GM18868 (cell line): ENCODE results near the gene SUGP2.

Experiments
- ATAC-seq: cut with Tn5 transposase; IDR thresholded peaks from one replicate; pipeline ENCODE4 v1.9.1; 2021; ENCODE audit warnings: mild to moderate bottlenecking, moderate library complexity; ENCODE audit not compliant: unreplicated experiment

Gene SUGP2

GRCh38 chr19:18993115-18993514 is 40.2 kb downstream of the SUGP2 start:
- no peak for ATAC-seq

- no peak for ATAC-seq
Observed at GRCh38 chr19:18992696-18993095, 40.6 kb downstream of the SUGP2 start.

- no peak for ATAC-seq
Observed at GRCh38 chr19:18991468-18991867, 41.8 kb downstream of the SUGP2 start.

DNA sequence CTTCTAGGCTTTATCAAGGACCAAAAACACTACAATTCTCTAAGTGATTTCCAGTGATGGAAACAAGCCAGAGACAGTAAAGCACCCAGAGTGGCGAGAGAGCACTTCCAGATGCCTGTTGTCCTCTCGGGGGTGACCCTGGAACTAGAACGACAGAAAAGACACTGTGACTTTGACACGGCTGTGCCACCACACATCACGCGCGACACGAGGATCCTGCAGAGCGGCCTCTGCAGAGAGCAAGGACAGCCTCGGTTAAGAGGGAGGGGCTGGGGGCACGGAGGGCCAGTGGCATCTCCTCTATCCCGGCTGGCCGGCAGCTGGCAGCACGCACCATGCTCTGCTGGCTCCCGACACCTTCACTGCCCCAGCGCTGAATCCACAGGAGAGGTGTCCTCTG is 42.3 kb downstream of the SUGP2 start:
- no peak for ATAC-seq

GRCh38 chr19:18990128-18990708 is 43.1 kb downstream of the SUGP2 start:
- ATAC-seq = no peak

- no peak for ATAC-seq
Observed at GRCh38 chr19:18989316-18989715, 44.0 kb downstream of the SUGP2 start.

DNA sequence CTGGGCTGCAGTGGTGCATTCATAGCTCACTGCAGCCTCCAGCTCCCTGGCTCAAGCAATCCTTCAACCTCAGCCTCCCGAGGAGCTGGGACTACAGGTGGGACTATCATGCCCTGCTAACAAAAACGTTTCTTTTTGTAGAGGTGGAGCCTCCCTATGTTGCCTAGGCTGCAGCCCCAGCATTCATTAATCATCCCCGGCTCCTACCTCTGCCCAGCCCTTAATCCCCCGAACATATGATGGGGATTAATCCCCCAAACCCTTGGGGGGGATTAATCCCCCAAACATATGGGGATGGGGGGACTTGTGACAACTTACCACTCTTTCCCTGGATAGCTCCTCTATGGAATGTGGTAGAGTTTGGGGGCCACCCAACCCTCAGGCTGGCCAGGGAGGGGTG is 45.9 kb downstream of the SUGP2 start:
- no peak for ATAC-seq

- no peak for ATAC-seq
Observed at GRCh38 chr19:18985257-18985656, 48.1 kb downstream of the SUGP2 start.

GRCh38 chr19:18984251-18984650 is 49.1 kb downstream of the SUGP2 start:
- ATAC-seq = no peak

- no peak for ATAC-seq
Observed at GRCh38 chr19:18982669-18983068, 50.6 kb downstream of the SUGP2 start.

DNA sequence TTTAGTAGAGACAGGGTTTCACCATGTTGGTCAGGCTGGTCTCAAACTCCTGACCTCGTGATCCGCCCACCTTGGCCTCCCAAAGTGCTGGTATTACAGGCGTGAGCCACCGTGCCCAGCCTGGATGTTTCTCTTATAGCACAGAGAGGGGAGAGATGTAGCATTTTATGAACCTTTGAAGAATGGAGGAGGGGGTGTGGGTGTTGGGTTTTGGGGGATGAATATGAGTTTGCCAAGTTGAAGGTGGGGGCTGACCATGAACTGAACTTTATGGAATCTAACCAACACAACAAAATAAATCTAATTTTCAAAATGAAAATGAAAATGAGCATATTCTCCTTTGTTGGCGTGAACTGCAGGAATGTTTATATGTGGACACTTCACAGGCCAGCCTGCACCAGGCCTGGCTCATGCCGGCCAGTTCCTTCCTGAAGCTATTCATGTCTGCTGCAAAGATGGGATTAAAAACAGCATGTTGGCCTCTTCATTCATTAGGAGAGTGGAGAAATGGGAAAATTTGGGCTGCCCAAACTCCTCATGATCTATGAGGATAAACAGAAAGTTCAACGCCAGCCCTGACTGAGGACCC is 52.8 kb downstream of the SUGP2 start:
- ATAC-seq = no peak

DNA sequence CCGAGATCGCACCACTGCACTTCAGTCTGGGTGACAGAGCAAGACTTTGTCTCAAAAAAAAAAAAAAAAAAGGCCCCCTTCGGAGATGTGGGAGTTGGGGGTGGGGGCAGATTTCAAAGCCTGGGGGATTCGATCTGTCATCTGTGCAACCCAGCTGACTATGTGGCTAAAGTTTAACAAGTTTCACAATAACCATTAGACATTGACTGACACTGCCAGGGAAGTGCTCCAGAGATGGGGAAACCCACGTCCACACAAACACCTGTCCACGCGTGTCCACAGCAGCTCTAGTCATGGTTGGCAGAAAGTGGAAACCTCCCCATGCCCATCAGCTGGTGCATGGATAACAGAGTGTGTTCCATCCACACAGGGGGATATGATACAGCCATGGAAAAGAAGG is 54.7 kb downstream of the SUGP2 start:
- ATAC-seq = no peak

DNA sequence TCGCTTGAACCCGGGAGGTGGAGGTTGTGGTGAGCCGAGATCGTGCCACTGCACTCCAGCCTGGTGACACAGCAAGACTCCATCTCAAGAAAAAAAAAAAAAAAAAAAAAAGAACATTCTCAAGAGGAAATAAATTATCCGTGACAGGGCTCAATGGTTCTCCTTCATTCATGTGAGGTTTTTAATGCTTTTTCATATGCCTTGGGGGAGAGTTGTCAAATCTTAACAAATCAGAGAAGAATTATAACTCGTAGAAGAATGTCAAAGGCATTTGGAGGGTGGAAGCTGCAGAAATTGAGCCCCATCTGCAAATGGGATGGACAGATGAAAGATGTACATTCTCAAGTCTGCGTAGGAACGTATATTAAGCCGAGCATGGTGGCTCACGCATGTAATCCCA is 57.4 kb downstream of the SUGP2 start:
- ATAC-seq = no peak

- no peak for ATAC-seq
Observed at GRCh38 chr19:18975011-18975410, 58.3 kb downstream of the SUGP2 start.

- ATAC-seq = no peak
Observed at GRCh38 chr19:18972851-18973250, 60.5 kb downstream of the SUGP2 start.

DNA sequence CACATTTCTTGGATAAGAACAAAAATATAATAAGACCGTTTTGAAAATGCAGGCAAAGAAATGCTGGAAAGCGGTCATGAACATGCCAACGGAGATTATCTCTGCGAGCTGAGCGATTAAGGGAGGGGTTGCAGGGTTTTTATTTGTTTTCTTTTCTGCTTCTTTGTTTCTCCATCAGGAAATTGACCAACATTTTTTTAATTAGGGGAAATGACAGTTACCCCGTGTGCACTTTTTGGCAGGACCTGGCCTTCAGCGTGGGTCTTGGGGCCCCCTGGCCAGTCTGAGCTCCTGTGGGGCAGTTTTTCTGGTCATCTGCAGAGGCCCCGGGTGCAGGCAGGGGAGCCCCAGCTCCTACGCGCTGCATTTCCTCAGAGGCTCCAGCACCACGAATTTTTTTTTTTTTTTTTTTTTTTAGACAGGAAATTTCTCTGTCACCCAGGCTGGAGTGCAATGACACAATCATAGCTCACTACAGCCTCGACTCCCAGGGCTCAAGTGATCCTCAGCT is 61.0 kb downstream of the SUGP2 start:
- ATAC-seq = no peak

DNA sequence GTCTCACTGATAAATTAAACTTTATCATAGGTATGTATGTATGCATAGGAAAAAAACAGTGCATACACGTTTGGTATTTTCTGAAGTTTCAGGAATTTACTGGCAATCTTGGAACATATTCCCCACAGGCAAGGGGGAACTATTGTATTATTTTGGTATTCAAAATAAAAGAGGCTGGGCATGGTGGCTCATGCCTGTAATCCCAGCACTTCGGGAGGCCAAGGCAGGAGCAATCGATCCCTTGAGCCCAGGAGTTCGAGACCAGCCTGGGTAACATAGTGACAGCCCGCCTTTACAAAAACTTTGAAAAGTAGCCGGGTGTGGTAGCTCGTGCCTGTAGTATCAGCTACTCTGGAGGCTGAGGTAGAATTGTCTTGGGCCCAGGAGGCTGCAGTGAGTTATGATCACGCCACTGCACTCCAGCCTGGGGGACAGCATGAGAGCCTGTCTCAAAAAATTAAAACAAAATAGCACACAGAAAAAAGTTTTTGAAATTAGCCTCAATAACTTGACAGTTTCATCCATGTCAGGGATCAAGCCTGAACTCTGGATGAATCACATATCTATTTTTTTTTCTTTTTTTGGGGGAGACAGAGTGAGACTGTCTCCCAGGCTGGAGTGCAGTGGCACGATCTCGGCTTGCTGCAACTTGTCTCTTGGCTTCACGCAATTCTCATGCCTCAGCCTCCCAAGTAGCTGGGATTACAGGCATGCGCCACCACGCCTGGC is 63.2 kb downstream of the SUGP2 start:
- ATAC-seq = no peak

DNA sequence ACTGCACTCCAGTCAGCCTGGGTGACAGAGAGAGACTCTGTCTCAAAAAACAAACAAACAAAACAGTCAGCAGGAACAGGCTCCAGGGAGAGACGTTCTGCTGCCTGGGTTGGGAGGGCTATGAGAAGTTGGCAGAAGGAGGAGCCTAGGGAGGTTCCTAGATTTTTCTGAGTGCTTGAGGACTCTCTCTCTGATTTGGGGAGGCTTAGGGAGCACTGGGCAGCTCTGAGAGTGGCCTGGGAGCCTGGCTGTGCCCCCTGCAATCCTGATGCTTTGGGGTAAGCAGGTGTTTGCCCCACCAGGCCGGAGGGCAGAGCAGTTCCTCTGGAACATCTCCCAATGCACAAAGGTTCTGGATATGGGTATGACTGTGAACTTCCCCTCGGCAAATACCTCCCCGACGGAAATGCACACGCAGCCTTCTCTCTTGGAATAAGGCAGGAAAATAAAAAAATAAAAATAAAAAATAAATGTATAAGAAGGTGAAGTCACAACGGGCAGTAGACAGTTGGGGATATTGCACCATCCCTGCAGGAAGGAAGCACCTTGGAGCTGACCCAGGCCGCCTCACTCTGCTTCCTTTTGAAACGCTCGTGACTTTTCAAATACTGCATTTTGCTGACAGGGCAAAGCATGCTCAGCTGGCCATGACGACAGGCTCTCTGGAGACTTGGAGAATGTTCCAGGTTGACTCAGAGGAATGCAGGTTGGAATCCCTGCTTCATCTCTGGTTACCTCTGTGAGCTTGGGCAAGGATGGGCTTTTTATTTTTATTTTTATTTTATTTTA is 65.8 kb downstream of the SUGP2 start:
- ATAC-seq = no peak

DNA sequence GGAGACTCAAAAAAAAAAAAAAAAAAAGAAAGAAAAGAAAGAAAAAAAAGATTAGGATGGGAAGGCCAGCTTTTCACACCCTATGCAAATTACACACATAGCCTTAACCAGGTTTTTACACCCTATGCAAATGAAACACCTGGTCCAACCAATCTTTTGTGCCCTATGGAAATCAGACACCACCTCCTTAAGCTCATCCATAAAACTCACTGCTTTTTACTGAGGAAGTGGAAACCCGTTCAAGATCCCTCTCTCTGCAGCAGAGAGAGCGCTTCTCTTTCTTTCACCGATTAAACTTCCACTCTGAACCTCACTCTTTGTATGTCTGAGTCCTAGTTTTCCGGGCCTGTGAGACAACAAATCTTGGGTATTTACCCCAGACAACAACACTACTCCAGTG is 67.0 kb downstream of the SUGP2 start:
- no peak for ATAC-seq

GRCh38 chr19:18964121-18964520 is 69.2 kb downstream of the SUGP2 start:
- ATAC-seq = no peak

- no peak for ATAC-seq
Observed at GRCh38 chr19:18961767-18962620, 71.3 kb downstream of the SUGP2 start.
